ACC112 (cell line): ENCODE measurements around the gene CAST.

Source experiments
- H2AFZ ChIP-seq: fragments of 200-600 bp; sonication (generic); one replicate; pipeline ENCODE4 v1.6.0; 2017; ENCODE audit warnings: antibody characterized with exemption, low read length; ENCODE audit not compliant: unreplicated experiment
- H3K27ac ChIP-seq: fragments of 200-600 bp; sonication (generic); 2 replicates; pipeline ENCODE4 v1.5.1; 2014; ENCODE audit warnings: low read depth, mild to moderate bottlenecking, antibody characterized with exemption, low read length, moderate library complexity
- H3K27me3 ChIP-seq: fragments of 200-600 bp; sonication (generic); 2 replicates; pipeline ENCODE4 v1.6.1; 2014; ENCODE audit warnings: mild to moderate bottlenecking, antibody characterized with exemption, low read length, moderate library complexity, mixed read lengths; ENCODE audit not compliant: insufficient read depth
- H3K36me3 ChIP-seq: fragments of 200-600 bp; sonication (generic); 2 replicates; pipeline ENCODE4 v1.6.1; 2016; ENCODE audit warnings: mild to moderate bottlenecking, antibody characterized with exemption, low read length, moderate library complexity, mixed read lengths; ENCODE audit not compliant: insufficient read depth
- H3K4me1 ChIP-seq: fragments of 200-600 bp; sonication (generic); one replicate; pipeline ENCODE4 v1.6.1; 2016; ENCODE audit warnings: low read length, mixed read lengths; ENCODE audit not compliant: insufficient read depth, unreplicated experiment, control insufficient read depth
- H3K4me3 ChIP-seq: fragments of 200-600 bp; sonication (generic); 2 replicates; pipeline ENCODE4 v1.5.1; 2014; ENCODE audit warnings: mild to moderate bottlenecking, low read depth, low read length
- H3K79me2 ChIP-seq: fragments of 200-600 bp; sonication (generic); one replicate; pipeline ENCODE4 v1.6.0; 2016; ENCODE audit warnings: low read length; ENCODE audit not compliant: control insufficient read depth, unreplicated experiment, insufficient read depth

Gene CAST

GRCh38 chr5:96691503-96692303 is 29.5 kb downstream of the CAST start:
- no peak overlapping the region for H2AFZ ChIP-seq
- peaks cover 28% of the 10 kb centered on the region for H3K4me1 ChIP-seq
- 0 out of 2 replicates have a peak, but pooled peaks cover 3% of the 10 kb centered on the region for H3K36me3 ChIP-seq
- H3K79me2 ChIP-seq: peaks cover 32% of the 10 kb centered on the region
- H3K27ac ChIP-seq: peak overlapping the region; percentile 56
- no peaks in the 10 kb centered on the region for H3K27me3 ChIP-seq
- no peak overlapping the region for H3K4me3 ChIP-seq

- Histone ChIP-seq H3K79me2 (peaks cover 27% of the 10 kb centered on the region), H3K4me1 (peaks cover 23% of the 10 kb centered on the region), H3K27ac (peak overlapping the region; percentile 56; the same call in 1 of the 2 replicates), H3K27me3 (no peaks in the 10 kb centered on the region), H3K36me3 (peaks cover 9% of the 10 kb centered on the region; the same call in 1 of the 2 replicates), H3K4me3 (no peak overlapping the region), H2AFZ (no peak overlapping the region)
Measured at GRCh38 chr5:96692441-96692840, 30.3 kb downstream of the CAST start.

- Histone ChIP-seq H3K27me3 (no peaks in the 10 kb centered on the region), H3K4me1 (peaks cover 44% of the 10 kb centered on the region), H3K4me3 (no peak overlapping the region), H3K79me2 (peaks cover 15% of the 10 kb centered on the region), H3K36me3 (peaks cover 7% of the 10 kb centered on the region; the same call in 1 of the 2 replicates), H3K27ac (peak overlapping the region; percentile 84), H2AFZ (no peak overlapping the region)
Measured at GRCh38 chr5:96699186-96699820, 37.1 kb downstream of the CAST start.

GRCh38 chr5:96702503-96703383 is 40.6 kb downstream of the CAST start:
- no peaks in the 10 kb centered on the region for H3K27me3 ChIP-seq
- H3K36me3 ChIP-seq: no peaks in the 10 kb centered on the region
- H2AFZ ChIP-seq: peak overlapping the region; percentile 11
- peaks cover 45% of the 10 kb centered on the region for H3K79me2 ChIP-seq
- H3K4me3 ChIP-seq: peak overlapping the region; percentile 92
- H3K4me1 ChIP-seq: peaks cover 49% of the 10 kb centered on the region
- H3K27ac ChIP-seq: peak overlapping the region; percentile 84

- peak overlapping the region; percentile 92 for H3K4me3 ChIP-seq
- H3K27me3 ChIP-seq: no peaks in the 10 kb centered on the region
- peak overlapping the region; percentile 84 for H3K27ac ChIP-seq
- H3K4me1 ChIP-seq: peaks cover 48% of the 10 kb centered on the region
- no peaks in the 10 kb centered on the region for H3K36me3 ChIP-seq
- peak overlapping the region; percentile 11 for H2AFZ ChIP-seq
- peaks cover 52% of the 10 kb centered on the region for H3K79me2 ChIP-seq
Measured at GRCh38 chr5:96703384-96703920, 41.3 kb downstream of the CAST start.

- Histone ChIP-seq H3K27me3 (no peaks in the 10 kb centered on the region), H3K4me1 (peaks cover 53% of the 10 kb centered on the region), H2AFZ (no peak overlapping the region), H3K79me2 (peaks cover 58% of the 10 kb centered on the region), H3K4me3 (peak overlapping the region; percentile 92), H3K27ac (peak overlapping the region; percentile 84; the same call in 1 of the 2 replicates), H3K36me3 (no peaks in the 10 kb centered on the region)
Measured at GRCh38 chr5:96703995-96704394, 41.8 kb downstream of the CAST start.

GRCh38 chr5:96706433-96707111 is 44.4 kb downstream of the CAST start:
- Histone ChIP-seq H3K36me3 (no peaks in the 10 kb centered on the region), H3K4me3 (no peak overlapping the region), H3K4me1 (peaks cover 37% of the 10 kb centered on the region), H2AFZ (no peak overlapping the region), H3K27me3 (no peaks in the 10 kb centered on the region), H3K27ac (no peak overlapping the region), H3K79me2 (peaks cover 76% of the 10 kb centered on the region)

GRCh38 chr5:96708600-96708999 is 46.4 kb downstream of the CAST start:
- Histone ChIP-seq H3K4me1 (peaks cover 30% of the 10 kb centered on the region), H3K27ac (peak overlapping the region; percentile 68), H3K36me3 (no peaks in the 10 kb centered on the region), H3K79me2 (peaks cover 86% of the 10 kb centered on the region), H3K27me3 (no peaks in the 10 kb centered on the region), H3K4me3 (no peak overlapping the region), H2AFZ (no peak overlapping the region)

GRCh38 chr5:96709152-96709821 is 47.1 kb downstream of the CAST start:
- no peak overlapping the region for H2AFZ ChIP-seq
- peak overlapping the region; percentile 68 for H3K27ac ChIP-seq
- H3K27me3 ChIP-seq: no peaks in the 10 kb centered on the region
- H3K4me1 ChIP-seq: peaks cover 27% of the 10 kb centered on the region
- no peak overlapping the region for H3K4me3 ChIP-seq
- no peaks in the 10 kb centered on the region for H3K36me3 ChIP-seq
- peaks cover 83% of the 10 kb centered on the region for H3K79me2 ChIP-seq
